Bone marrow (tissue), 2 donors: ENCODE measurements around the gene SDHAF3.
"Not testable (repeated sequence)": the region's sequence is repeated elsewhere in the genome, so short reads cannot be mapped to it uniquely, and the experiment has no call there.

ENCODE experiments used
- DNase-seq, 2 donors: peaks; one replicate each; lab custom pipeline; 2025; lab: John Stamatoyannopoulos, UW

Gene SDHAF3

DNA sequence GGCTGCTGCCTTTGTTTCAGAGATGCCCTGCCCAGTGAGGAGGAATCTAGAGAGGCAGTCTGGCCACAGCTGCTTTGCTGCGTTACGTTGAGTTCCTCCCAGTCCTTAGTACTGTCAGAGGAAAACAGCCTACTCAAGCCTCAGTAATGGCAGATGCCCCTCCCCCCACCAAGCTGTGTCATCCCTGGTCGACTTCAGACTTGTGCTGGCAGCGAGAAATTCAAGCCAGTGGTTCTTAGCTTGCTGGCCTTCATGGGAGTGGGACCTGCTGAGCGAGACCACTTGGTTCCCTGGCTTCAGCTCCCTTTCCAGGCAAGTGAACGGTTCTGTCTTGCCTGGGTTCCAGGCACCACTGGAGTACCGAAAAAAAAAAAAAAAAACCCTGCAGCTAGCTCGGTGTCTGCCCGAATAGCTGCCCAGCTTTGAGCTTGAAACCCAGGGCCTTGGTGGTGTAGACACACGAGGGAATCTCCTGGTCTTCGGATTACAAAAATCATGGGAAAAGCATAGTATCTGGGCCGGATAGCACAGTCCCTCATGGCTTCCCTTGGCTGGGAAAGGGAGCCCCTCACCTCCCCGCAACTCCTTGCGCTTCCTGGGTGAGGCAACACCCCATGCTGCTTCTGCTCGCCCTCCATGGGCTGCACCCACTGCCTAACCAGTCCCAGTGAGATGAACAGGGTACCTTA is 9.1 kb downstream of the SDHAF3 start:
- no peak for DNase-seq

DNA sequence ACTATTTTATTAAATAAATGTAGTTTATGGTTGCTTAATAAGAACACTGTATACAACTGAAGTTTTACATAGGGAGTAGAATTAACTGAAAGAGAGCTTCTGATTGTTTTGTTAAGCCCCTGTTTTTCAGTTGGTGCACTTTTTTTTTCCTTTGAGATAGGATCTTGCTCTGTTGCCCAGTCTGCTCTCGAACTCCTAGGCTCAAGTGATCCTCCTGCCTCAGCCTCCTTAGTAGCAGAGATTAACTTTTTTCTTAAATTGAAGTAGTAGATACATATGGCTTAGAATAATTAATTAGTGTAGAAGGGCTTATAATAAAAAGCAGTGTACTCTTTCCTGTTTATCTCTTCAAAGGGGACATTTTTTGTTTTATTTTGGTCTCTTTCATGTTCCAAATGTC is 11.2 kb downstream of the SDHAF3 start:
- no peak for DNase-seq

DNA sequence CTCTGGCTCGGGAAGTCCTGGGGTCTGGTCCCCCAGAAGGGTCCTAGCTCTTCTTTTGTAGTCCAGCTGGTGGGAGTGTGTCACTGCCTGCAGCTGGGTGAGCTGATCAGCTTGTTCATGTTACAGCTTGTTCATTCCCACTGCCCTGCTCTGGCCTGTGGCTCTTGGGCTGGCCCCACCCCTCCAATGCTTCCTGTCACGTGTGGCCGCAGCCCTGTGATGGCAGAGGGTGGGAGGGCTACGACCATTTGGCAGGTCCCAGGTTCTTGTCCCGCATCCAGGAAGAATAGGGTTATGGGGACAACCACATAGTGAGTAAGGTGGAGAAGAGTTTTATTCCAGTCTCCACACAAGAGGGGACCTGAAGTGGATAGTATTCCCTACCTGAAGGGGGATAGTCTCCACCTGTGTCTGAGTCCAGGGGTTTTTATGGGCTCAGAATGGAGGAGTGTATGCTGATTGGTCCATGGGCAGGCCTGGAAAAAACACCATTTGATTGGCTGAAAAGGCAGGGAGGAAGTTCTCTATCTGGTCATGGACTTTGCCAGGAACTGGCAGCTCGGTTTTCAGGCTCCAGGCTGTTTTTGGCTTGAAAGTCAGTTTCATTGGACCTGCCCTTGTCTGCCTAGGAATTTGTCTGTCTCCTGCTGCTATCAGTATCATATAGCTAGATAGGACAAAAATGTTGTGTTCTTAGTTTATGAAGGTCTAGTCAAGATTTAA is 13.1 kb downstream of the SDHAF3 start:
- no peak for DNase-seq

DNA sequence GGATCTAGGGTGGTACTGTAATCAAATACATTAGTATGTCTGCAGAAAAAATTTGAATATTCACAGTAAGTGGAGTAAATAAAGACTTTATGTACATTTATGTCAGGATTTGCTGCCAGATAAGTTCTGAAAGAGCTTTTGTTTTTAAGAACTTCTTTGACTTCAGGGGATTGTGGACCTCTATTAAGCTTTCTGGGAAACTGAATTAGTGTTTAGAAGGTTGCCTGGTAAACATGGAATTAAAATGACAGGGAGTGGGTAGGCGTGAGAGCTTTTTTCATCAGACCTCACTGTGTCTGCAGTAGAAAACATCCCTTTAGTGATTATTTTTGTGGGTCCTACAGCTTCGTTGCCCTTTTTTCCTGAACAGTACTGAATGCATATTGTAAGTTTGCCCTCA is 15.7 kb downstream of the SDHAF3 start:
- no peak for DNase-seq

DNA sequence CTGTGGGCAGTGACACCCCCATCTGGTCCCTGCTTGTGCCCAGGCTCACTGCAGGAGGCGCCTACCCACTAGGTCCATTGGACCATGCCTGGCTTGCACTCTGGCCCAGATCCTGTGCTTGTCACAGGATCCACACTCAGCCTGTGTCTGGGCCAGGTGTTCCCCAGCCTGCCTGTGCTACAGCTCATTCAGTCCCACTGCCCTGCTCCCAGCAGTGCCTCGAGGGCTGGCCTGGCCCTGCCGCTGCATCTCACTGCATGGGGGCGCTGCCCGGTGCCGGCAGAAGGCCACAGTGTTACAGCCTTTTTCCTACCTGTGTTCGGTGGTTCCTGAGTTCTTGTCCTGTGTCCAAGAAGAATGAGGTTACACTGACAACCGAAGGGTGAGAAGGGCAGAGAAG is 21.3 kb downstream of the SDHAF3 start:
- DNase-seq = no peak

DNA sequence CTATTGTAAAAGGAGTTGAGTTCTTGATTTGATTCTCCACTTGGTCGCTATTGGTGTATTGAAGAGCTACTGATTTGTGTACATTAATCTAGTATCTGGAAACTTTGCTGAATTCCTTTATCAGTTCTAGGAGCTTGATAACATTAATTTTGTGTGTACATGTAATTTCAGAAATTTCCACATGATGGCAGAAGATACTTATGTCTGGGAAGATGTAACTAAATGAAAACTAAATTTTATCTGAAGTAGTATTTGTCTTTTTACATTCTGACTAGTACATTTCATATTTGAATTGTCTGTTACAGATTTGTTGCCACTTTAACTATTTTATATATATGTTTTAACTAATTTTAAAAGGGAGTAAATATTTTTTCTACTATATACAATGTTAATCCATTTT is 27.6 kb downstream of the SDHAF3 start:
- DNase-seq = peak in 1 of 2 donors; percentile 28

DNA sequence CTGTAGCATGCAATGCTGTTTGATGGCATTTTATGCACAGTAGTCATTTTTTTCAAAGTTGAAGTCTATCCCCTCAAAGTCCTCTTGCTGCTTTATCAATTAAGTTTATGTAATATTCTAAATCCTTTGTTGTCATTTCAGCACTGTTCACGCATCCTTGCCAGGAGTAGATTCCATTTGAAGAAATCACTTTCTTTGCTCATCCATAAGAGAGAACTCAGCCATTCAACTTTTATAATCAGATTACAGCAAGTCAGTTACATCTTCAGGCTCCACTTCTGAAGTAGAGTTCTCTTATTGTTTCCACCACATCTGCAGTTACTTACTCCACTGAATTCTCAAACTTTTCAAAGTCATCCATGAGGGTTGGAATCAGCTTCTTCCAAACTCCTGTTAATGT is 32.3 kb downstream of the SDHAF3 start:
- no peak for DNase-seq

DNA sequence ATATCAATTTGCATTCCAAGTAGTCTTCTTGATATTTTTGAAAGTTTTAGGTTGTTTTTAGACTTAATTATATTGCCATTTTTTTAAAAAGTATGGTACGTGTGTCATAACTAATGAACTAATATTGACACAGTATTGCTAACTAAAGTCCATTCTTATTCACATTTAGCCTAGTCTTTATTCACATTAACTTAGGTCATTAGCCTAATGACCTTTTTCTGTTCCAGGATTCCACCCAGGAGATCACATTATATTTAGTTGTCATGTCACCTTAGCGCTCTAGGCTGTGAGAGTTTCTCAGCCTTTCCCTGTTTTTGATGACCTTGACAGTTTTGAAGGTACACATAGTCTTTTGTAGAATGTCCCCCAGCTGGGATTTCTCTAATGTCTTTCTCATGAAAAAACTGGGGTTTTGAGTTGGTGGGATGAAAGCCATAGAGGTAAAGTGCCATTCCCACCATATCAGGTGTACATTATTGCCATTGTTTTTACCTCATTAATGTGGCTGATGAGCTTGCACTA is 38.5 kb downstream of the SDHAF3 start:
- no peak for DNase-seq

DNA sequence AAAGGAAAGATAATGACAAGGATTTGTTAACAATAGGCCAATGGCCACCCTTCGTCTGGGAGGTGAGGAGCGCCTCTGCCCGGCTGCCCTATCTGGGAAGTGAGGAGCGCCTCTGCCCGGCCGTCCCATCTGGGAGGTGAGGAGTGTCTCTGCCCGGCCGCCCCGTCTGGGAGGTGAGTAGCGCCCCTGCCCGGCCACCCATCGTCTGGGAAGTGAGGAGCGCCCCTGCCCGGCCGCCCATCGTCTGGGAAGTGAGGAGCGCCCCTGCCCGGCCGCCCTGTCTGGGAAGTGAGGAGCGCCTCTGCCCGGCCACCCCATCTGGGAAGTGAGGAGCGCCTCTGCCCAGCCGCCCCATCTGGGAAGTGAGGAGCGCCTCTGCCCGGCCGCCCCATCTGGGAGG is 42.5 kb downstream of the SDHAF3 start:
- DNase-seq = not testable (repeated sequence)

DNA sequence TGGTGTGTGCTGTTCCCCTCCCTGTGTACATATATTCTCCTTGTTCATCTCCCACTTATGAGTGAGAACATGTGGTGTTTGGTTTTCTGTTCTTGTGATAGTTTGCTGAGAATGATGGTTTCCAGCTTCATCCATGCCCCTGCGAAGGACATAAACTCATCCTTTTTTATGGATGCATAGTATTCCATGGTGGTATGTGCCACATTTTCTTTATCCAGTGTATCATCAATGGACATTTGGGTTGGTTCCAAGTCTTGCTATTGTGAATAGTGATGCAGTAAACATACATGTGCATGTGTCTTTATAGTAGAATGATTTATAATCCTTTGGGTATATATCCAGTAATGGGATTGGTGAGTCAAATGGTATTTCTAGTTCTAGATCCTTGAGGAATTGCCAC is 44.1 kb downstream of the SDHAF3 start:
- not testable (repeated sequence) for DNase-seq

DNA sequence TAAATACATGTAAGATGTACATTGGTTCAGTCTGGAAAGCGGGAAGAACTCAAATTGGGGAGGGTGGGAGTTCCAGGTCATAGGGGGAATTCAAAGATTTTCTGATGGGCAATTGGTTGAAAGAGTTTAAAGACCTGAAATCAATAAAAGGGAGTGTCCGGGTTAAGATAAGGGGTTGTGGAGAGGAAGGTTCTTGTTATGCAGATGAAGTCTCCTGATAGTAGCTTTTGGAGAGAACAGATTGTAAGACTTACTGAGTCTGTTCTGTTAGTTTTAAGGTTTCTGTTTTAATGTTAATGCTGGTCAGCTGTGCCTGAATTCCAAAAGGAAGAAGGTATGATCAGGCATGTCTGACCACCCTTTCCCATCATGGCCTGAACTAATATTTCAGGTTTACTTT is 48.8 kb downstream of the SDHAF3 start:
- DNase-seq = no peak

DNA sequence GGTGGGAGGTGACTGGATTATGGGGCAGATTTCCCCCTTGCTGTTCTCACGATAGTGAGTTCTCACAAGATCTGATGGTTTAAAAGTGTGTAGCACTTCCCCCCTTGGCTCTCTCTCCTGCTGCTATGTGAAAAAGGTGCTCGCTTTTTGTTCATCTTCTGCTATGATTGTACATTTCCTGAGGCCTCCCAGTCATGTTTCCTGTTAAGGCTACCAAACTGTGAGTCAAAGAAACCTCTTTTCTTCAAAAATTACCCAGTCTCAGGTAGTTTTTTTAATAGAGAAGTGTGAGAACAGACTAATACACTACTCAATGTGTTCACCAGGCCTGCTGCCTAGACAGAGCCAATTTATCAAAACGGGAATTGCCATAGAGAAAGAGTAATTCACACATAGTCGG is 49.7 kb downstream of the SDHAF3 start:
- DNase-seq = no peak

DNA sequence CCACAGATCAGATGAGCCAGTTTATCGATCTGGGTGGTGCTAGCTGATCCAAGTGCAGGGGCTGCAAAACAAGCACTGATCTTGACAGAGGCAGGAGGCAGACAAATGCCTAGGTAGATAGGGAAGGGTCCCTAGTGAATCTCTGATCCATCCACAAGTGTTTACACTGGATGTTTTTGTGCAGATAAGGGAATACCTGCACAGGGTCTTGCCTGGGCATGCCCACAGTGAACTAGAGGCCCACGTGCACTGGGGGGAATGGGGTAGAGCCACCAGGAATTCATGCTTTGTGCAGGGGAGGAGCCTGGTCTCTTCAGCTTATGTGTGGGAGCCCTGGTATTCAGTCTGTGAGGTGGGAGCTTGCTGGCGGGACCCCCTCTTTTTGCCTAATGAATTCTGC is 50.3 kb downstream of the SDHAF3 start:
- DNase-seq = no peak

DNA sequence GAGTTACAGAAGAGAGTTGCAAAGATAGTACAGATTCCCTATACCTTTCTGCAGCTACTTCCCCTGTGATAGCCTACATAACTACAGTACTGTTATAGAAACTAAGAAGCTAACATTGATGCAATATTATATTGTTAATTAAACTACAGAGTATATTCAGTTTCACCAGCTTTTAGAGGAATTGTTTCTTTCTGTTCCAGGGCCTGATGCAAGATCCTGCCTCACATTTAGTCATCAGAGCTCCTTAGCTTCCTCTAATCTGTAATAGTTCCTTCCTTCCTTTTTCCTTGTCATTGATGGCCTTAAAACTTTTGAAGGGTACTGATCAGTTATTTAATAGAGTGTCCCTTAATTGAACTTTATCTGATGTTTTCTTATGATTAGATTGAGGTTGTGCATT is 56.8 kb downstream of the SDHAF3 start:
- no peak for DNase-seq

DNA sequence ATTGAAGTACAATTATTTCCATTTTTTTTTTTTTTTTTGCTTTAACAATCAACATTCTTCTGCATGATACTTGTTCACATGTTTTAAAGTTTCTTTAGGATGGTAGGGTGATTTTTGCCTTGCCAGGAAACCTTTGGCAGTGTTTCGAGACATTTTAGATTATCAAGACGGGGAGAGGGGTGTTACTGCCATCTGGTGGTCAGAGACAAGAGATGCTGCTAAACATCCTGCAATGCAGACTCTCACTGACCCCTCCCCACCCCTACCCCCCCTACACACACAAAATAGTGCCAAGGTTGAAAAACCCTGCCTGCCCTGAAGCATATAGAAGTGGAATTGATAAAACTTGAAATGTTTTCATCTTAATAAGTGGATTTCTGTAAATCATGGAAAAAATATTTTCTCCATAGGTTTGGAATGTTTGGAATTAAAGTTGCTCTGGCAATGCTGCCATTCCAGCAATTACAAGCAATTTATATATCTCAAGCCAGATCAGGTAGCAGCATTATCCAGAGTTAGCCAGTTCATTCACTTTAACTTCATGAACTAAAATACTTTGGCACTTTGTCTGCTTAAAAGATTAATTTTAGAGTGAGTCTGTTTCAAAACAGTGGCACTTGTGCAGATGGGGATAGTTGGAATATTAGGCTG is 62.1 kb downstream of the SDHAF3 start:
- peak in 1 of 2 donors; percentile 42 for DNase-seq

DNA sequence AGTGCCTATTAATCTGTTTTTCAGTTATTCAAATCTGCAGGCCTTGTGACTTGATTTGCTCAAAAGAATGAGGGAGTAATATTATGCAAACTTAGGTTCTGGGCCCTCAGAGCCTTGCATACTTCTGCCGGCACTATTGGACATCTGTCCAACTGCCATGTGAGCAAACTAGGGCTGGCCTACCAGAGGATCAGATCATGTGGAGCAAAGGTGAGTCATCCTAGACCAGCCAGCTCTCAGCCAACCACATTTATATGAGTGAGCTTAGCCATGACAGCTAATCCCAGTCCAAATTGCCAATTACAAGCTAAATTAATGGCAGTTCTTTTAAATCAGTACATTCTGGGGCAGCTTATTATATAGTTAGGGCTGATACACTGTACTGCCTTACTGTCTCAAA is 69.6 kb downstream of the SDHAF3 start:
- no peak for DNase-seq

DNA sequence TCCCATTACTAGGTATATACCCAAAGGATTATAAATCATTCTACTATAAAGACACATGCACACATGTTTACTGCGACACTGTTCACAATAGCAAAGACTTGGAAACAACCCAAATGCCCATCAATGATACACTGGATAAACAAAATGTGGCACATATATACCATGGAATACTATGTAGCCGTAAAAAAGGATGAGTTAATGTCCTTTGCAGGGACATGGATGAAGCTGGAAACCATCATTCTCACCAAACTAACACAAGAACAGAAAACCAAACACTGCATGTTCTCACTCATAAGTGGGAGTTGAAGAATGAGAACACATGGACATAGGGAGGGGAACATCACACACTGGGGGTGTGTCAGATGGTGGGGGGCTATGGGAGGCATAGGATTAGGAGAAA is 78.7 kb downstream of the SDHAF3 start:
- DNase-seq = not testable (repeated sequence)

DNA sequence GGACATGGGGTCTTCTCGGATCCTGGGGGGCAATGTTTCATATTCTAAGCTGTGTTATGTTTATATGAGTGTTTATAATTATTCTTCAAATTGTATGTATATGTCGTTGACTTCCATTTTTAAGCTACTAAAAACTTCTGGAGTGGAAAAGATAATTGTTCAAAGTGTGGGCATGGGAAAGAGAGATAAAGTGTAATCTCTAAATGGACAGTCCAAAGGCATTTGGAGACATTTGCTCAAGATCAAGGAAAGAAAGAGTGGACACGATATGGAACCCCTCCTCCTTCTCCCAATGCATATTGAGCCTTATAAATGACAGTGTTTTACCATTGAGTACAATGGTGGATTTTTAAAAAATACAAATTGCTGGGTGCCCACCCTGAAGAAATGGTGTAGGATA is 81.1 kb downstream of the SDHAF3 start:
- no peak for DNase-seq

DNA sequence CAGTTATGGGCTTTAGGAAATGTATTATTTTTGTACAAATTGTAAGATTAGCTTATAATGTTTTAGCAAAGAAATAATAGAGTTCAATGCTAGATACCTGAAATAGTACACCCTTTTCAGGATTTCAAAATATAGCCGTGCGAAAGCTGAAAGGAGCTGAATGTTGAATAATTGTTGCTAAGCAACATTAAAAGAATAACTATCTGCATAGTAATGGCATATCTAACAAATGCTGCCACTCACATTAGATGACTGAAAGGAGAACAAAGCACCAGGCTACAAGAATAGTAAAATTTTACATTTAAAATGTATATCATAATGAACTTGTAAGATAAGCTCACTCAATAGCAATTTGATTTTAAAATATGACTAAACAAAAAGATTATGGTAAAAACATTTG is 82.5 kb downstream of the SDHAF3 start:
- no peak for DNase-seq

DNA sequence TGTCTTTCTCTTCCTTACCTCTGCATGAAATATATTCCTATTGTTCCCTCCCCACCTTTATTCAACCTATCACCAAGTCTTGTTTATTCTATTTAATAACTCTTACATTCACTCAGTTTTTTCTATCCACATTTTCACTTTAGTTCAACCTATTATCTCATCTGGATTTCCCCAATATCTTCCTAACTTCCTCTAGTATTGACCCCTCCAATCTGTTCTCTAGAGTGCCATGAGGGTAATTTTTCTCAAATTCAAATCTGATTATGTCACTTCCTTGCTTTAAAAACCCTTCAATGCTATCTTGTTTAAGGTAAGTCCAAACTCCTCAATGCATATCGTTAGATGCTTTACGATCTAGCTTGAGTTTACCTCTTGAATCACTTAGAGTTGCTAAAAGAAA is 86.5 kb downstream of the SDHAF3 start:
- DNase-seq = no peak

DNA sequence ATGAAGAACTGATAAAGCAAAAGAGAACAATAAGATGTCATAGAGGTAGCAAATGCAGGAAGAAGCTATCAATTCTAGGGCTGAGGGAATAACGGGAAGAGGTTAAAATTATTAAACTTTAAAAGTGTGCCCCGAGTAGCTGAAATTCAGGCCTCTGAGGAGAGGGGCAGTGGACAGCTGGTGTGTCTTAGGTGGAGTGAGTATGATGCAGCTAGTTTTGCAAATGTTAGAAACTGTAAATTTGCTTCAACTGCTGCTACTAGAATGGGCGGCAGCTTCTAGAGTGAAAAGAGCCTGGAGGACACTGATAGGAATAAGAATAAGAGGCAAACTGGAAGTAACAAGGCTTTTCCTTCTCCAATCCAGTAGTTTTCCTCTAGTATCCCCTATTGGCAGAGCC is 87.3 kb downstream of the SDHAF3 start:
- no peak for DNase-seq

DNA sequence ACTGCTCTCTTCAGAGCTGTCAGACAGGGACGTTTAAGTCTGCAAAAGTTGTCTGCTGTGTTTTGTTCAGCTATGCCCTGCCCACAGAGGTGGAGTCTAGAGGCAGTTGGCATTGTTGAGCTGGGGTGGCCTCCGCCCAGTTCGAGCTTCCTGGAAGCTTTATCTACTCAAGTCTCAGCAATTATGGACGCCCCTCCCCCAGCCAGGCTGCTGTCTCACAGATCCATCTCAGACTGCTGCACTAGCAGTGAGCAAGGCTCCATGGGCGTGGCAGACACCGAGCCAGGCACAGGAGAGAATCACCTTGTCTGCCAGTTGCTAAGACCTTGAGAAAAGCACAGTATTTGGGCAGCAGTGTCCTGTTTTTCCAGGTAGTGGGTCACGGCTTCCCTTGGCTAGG is 98.1 kb downstream of the SDHAF3 start:
- DNase-seq = no peak

DNA sequence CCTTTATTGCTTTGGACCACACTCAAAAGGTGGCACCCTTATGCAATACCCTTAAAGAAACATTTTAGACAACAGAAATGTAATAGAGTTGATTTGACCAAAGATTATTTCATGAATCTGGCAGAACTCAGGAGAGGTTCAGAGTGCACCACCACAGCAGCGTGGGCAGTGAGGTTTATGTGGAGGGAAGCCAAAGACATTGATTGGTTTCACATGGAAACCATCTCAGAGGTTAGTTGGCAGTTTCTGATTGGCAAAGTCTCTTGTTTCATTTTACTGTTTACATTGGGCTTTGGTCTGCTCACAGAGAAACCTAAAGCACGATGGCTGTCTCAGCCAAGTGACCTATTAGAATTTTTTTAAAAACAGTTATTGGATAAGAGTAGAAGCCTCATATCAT is 101.3 kb downstream of the SDHAF3 start:
- DNase-seq = no peak
